CD4-positive, alpha-beta T cell treated with Interleukin-6 at 100 ng/mL for 8 hours (primary cell): Measurements from ENCODE around the gene MAGEA9.
A peak's percentile ranks its signal among the peaks of the same experiment; 100 is the strongest.
"Not testable (repeated sequence)": the region's sequence is repeated elsewhere in the genome, so short reads cannot be mapped to it uniquely, and the experiment has no call there.

ENCODE experiments used
- DNase-seq: peaks from one replicate; pipeline ENCODE4 v3.0.0-alpha.2; 2020; ENCODE audit warnings: mixed read lengths, low spot score

The MAGEA9 gene

GRCh38 chrX:149807747-149808458 is 26.2 kb downstream of the MAGEA9 start:
- DNase-seq, result no peak

DNA sequence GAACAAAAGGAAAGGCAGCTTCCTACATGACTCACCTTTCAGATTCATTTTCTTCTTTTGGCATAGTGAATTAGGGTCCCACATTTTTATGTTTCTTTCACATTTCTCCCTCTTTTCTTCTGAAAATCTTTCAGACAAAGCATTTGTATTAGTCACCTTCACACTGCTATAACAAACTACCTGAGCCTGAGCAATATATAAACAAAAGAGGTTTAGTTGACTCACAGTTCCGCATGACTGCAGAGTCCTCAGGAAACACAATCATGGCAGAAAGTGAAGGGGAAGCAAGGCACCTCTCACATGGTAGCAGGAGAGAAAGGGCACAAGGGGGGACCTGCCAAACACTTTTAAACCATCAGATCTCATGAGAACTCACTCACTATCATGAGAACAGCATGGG is 36.9 kb downstream of the MAGEA9 start:
- no peak for DNase-seq

DNA sequence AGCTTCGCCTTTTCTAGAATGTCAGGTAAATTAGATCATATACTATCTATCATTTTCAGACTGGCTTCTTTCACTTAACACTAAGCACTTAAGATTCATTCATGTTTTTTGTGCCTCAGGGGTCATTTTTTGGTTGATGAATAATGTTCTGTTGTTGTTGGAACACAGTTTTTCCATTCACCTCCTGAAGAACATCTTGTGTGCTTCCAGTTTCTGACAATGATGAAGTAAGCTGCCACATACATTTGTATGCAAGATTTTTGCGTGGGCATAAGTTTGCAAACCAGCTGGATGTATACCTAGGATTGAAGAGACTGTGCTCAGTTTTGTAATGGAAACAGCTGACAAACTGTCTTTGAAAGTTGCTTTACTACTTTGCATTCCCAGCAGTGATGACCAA is 37.6 kb downstream of the MAGEA9 start:
- DNase-seq, result no peak

- DNase-seq, result peak; percentile 16
Observed at GRCh38 chrX:149825424-149825823, 43.7 kb downstream of the MAGEA9 start.

- DNase-seq, result no peak
Observed at GRCh38 chrX:149827254-149827653, 45.5 kb downstream of the MAGEA9 start.

- DNase-seq, result peak; percentile 35
Observed at GRCh38 chrX:149829751-149830191, 48.0 kb downstream of the MAGEA9 start.

- peak; percentile 6 for DNase-seq
Observed at GRCh38 chrX:149830192-149830873, 48.6 kb downstream of the MAGEA9 start.

DNA sequence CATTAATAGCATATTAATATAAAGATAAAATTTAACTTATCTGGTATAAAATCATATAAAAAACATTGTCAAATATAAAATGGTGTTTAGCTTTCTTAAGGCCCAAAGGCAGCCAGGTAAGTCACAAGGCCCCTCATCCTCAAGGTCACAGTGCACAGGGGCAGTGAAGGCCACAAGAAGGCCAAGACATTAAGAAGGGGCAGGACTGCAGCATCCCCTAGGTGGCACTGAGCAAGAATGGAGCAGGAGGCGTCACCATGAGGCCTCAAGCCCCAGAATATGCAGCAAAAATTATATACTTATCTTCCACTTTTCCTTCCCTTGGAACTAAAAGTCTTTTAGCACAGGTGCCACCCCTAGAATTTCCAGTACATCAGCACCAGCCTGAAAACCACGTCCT is 49.7 kb downstream of the MAGEA9 start:
- no peak for DNase-seq

DNA sequence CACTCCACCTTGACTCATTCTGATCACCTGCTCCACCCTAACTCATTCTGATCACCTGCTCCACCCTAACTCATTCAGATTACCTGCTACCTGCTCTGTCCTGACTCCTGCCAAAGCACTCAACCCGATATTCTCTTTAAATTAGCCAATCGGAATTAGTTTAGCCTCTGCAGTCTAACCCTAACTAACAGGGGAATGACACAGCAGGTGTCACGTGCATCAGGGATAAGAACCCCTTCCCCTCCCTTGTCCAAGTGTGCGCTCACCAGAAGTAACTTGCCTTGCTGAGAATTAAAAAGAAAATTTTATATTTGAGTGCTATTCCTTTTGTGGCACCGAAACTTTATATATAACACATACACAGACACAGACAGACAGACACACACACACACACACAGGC is 55.0 kb downstream of the MAGEA9 start:
- not testable (repeated sequence) for DNase-seq

DNA sequence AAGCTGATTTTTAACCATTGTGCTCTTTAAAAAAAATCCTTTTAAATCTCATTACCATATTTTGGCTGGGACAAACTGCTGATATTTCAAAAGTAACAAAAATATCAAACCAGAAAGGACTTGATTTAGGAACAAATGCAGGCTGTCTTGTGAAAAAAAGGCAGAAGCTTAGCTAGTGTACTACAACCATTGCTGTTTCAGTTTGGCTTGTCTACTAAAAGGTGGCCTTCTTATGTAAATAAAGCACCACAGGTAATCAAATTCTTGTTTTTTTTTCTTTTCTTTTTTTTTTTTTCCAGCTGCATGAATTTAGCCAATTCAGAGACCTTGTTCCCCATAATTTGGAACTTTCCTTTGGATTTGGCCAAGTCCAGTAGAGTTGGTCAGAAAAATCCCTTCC is 55.4 kb downstream of the MAGEA9 start:
- no peak for DNase-seq
